Measurements from ENCODE around the gene NBPF15. TPM values are rescaled to one million over a fixed set of nuclear protein-coding genes. Genes with fewer than 3 reads are reported as not detected.
"Not testable (repeated sequence)": the region's sequence is repeated elsewhere in the genome, so short reads cannot be mapped to it uniquely, and the experiment has no call there.

The NBPF15 gene
- total RNA-seq, 1 donor from 2014 or later: 15.5 TPM

DNA sequence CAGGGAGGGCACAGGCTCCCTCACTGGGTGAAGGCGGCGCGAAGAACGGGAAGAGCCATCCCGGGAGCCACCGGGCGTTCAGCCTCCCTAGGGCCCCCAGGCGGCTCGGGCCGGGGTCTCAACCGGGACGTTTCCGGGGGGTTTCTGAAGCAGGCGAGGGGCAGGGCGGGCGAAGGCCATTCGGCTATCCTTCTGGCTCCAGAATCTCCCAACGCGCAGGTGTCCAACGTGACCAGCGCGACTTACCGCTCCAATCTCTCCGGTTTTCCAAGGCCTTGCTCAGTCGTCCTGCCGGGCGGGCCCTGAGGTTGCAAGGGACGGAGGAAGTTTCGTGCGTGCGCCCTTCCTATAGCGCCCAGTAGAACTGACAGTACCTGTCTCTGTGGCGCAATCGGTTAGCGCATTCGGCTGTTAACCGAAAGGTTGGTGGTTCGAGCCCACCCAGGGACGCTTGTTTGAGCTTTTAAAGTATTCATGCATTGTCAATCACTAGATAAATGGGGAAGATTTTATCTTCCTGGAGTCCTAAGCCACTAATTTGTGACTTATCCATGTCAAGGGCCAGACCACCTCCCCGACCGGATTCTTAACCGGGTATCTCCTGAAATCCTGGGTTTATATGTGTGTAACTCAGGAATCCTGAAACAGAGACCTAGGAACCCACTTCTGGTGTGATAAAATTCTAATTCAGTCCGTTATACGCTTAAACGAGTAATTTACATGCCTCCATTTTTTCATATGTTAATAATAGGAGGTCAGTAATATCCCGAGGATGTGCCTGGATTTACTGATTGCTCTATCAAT is 42.4 kb downstream of the NBPF15 start:
- H3K9me3 ChIP-seq; DNase-seq (ENCODE audit: extremely low spot score in 2 of 2); H3K27me3 ChIP-seq; H3K4me1 ChIP-seq; H3K36me3 ChIP-seq; intact Hi-C loops (cut with DNase I); H3K27ac ChIP-seq: not testable (repeated sequence)
- H3K4me3 ChIP-seq: peak overlapping the region; percentile 45 to 47

DNA sequence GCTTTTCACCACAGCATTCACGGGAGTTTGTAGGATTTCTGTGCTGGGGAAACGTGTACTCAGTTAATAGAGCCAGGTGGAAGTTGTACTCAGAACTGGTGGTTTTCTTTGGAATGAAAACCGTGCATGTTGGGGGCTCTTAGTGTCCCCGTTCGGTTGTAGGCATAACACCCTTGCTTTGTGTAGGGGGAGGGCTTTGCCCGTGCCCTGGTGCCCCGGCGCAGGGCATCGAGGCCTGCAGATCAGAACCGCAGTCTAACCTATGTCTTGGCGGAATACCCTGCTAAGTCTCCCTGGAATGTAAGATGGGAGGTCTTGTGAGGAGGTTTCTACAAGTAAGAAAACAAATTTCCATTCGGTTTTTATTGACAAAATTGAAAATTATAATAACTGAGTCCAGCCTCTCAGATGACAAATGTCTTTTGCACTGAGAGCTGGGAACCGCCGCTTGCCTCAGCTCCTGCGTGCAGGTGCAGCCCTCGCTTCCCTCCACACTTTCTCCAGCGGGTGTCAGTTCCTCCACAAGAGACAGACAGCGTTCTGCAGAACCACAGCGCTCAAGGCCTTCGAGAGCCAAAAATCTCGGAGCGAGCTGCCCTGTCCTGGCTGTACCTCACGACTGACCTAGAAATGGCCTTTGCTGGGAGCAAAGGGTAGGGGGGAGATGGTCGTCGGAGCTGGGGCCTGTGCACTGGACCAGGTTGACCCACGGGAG is 47.9 kb downstream of the NBPF15 start:
- Histone ChIP-seq H3K4me3 (peak overlapping the region; percentile 51 to 55), H3K27ac (peak overlapping the region; percentile 89)
- intact Hi-C loops (cut with DNase I); H3K4me1 ChIP-seq; DNase-seq (ENCODE audit: extremely low spot score in 2 of 2); H3K36me3 ChIP-seq; H3K27me3 ChIP-seq; H3K9me3 ChIP-seq: not testable (repeated sequence)

- H3K27me3 ChIP-seq; H3K4me1 ChIP-seq; intact Hi-C loops (cut with DNase I); H3K9me3 ChIP-seq; H3K36me3 ChIP-seq: not testable (repeated sequence)
- H3K27ac ChIP-seq: peak overlapping the region; percentile 89
- DNase-seq (ENCODE audit: extremely low spot score in 2 of 2): peak; percentile 81 to 94
- peak; percentile 37 to 42 for TF ChIP-seq POLR2AphosphoS5 (IDR thresholded peaks at IDR 0.05; ENCODE audit: insufficient read depth in 1 of 2, low read depth in 1 of 2)
- peak in 1 of 2 donors; percentile 91 for TF ChIP-seq POLR2A (IDR thresholded peaks at IDR 0.05)
- peak overlapping the region; percentile 51 to 55 for H3K4me3 ChIP-seq
Measured at GRCh38 chr1:144412491-144413403, 48.7 kb downstream of the NBPF15 start.

DNA sequence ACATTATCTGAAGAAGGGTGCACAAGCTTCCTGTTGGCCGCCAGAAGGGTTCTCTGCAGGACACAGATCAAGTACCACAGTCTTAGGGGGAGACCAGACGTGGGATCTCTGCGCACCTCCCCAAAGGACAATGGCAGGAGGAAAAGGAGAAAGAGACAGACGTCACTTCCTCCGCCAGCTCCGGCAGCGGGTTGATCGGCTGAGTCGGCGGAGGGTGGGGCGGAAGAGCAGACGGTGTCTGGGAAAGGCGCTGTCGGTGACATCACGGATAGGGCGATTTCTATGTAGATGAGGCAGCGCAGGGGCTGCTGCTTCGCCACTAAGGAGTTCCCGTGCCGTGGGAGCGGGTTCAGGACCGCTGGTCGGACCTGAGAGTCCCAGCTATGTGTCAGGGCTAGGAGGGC is 49.4 kb downstream of the NBPF15 start:
- H3K4me1 ChIP-seq; DNase-seq (ENCODE audit: extremely low spot score in 2 of 2); H3K9me3 ChIP-seq; intact Hi-C loops (cut with DNase I); H3K27me3 ChIP-seq; H3K36me3 ChIP-seq: not testable (repeated sequence)
- Histone ChIP-seq H3K27ac (peak overlapping the region; percentile 89), H3K4me3 (peak overlapping the region; percentile 51 to 55)

GRCh38 chr1:144402807-144403206 is 58.7 kb downstream of the NBPF15 start:
- H3K9me3 ChIP-seq; H3K27me3 ChIP-seq; H3K4me1 ChIP-seq; H3K4me3 ChIP-seq; H3K27ac ChIP-seq; DNase-seq (ENCODE audit: extremely low spot score in 2 of 2); H3K36me3 ChIP-seq; intact Hi-C loops (cut with DNase I): not testable (repeated sequence)

GRCh38 chr1:144371651-144372050 is 89.8 kb downstream of the NBPF15 start:
- H3K4me1 ChIP-seq; H3K9me3 ChIP-seq; intact Hi-C loops (cut with DNase I); H3K27me3 ChIP-seq; H3K36me3 ChIP-seq; H3K27ac ChIP-seq; H3K4me3 ChIP-seq; DNase-seq (ENCODE audit: extremely low spot score in 2 of 2): not testable (repeated sequence)

Small RNAs within 50 kb of the gene (small RNA-seq; reads per million reads assigned to genes)
- gene AC246785.4 (not detected), gene RNVU1-15 (0.26 reads per million)

Other genes starting within 250 kb of the NBPF15 start
- not detected for gene PPIAL4E, start 88.0 kb downstream of the NBPF15 start, total RNA-seq
- gene PPIAL4F, start 131.2 kb upstream of the NBPF15 start, total RNA-seq: not detected

All from vagina (tissue), 2 donors.